Stimulated activated CD4-positive, alpha-beta T cell treated with anti-CD3 and anti-CD28 coated beads, TNF-alpha, amount 100 ng/mL, for 24 hours (primary cell): Measurements from ENCODE around the gene OGFOD2.
A peak's percentile ranks its signal among the peaks of the same experiment; 100 is the strongest.

ENCODE experiments used
- DNase-seq, 3 experiments: peaks; one replicate each; pipeline ENCODE4 v3.0.0-alpha.2; 2020; ENCODE audit warnings: low read depth in 3 of 3

Gene OGFOD2

DNA sequence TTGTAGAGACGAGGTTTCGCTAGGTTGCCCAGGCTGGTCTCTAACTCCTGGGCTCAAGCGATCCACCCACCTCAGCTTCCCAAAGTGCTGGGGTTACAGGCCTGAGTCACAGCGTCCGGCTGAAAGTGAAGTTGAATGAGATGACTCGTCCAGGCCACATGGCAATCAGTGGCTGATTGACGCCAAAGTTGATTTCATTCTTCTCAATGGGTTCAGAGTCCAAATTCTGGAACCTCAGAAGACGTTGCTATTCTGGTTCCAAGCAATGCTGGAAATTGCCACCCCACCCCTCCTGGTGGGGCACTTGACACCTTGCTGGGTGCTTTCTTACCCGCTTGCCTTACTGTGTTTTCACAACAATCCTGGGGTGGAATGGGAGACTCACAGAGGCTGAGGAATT, 23.6 kb upstream of the OGFOD2 start:
- DNase-seq, result no peak

- DNase-seq, result peak; percentile 49 to 68 (median 65)
Measured at GRCh38 chr12:122951979-122952892, 22.8 kb upstream of the OGFOD2 start.

- DNase-seq, result no peak
Measured at GRCh38 chr12:122955156-122955555, 19.9 kb upstream of the OGFOD2 start.

DNA sequence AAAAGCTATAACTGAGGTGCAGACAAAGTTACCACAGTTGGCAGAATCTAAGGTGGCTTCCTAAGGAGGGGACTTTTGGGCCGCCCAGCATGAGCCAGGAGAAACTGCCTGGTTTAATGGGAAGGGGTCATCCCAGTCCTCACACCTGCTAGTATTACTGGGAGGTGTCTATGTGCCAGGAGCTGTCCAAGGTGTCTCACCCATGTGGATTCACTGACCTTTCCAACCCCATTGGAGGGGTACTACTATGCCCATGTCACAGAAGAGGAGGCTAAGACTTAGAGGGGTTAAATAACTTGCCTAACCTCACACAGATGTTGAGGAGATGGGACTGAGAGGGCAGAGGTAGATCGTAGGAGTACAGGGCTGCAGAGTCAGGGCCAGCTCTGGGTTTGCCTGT, 19.0 kb upstream of the OGFOD2 start:
- DNase-seq, result no peak

DNA sequence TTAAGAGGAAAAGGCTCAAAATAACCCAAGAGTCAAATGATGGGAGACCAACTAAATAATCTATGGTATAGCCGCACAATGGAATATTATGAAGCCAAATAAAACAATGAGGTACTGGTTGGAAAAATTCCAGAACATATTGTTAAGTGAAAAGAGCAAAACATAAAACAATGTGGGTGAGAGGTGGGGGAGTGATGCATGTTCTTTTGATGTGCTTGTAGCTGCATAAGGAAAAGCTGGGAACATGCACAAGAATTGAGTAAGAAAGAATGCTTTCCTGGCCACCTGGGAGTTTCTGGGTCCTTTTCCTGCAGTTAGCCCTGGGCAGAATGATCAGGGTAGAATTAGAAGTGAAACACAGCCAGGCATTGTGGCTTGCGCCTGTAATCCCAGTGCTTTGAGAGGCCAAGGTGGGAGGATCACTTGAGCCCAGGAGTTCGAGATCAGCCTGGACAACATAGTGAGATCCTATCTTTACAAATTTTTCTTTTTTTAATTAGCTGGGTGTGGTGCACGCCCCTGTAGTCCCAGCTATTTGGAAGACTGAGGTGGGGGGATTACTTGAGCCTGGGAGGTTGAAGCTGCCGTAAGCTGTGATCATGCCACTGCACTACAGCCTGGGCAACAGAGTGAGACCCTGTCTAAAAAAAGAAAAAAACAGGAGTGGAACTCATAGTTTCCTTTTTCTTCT, 16.7 kb upstream of the OGFOD2 start:
- no peak for DNase-seq

DNA sequence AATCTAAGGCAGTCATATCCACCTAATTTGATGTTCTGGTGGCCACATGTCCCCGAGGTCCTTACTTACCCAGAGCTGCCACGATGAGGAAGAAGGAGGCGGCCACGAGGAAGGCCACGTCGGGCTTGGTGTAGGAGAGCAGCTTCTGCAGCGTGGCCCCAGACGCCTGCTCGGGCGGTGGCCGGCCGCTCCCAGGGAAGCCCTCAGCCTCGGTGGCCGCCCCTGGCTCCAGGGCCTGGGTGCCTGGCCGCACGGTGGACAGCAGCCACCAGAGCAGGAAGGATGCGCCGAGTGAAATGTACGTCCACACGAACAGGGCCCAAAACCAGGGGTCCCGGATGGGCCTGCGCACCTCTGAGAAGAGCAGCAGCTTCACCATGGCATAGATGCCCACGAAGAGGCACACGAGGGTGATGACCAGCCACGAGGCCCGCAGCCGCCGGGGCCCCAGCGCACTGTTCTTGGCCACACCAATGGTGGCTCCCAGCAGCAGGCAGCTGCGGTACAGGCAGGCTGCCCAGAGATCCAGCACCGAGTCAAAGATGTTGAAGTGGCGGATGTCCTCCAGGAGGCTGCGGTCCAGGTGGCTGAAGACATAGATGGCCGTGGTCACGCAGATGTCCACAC, 15.4 kb upstream of the OGFOD2 start:
- DNase-seq, result no peak

DNA sequence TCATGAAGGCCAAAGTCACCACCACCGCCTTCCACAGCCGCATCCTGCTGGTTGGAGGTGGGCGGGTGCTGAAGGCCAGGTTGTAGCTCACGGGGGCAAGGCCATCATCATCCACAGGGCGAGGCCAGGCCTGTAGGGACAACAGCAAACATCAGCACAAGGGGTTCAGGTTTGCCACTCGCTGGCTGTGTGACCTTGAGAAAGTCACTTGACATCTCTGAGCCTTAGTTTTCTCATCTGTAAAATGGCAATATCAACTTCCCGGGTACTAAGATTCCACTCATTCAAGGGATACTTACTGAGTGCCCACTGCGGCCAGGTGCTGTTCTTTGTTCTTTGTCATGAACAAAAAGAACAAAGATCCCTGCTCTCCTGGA, 14.9 kb upstream of the OGFOD2 start:
- DNase-seq, result no peak

DNA sequence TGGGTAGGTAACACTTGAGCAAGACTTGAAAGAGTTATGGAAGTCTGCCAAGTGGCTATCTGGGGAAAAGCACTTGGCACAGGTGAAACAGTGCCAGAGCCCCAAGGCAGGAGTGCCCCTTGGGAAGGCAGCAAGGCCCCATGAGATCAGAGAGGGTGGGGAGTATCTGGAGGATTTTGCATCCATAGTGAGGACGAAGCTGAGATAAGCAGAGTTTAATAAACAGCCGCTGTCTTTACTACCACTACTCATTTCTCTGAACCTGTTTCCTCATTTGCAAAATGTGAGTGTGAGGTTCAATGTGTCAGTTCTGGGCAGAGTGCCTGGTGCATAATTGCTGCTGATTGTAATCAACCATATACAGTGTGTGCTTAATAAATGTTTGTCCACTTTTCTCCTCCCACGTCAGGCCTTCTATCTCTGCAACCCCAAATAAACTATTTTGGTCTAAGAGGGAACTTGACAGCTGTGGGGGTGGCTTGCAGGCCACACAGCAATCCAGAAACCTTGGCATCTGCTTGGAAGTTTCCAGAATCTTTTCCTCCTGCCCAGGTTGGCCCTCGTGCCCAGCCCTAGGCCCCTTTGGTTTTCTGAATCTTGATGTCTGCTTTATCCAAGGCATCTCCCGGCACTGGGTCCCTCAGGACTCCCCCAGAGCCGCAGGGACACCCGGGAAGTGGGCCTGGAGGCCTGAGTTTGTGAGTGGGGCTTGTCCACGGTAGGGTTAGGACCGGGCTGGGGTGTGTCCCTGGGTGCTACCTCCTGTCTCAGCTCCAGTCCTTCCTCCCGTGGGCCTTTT, 13.3 kb upstream of the OGFOD2 start:
- no peak for DNase-seq

DNA sequence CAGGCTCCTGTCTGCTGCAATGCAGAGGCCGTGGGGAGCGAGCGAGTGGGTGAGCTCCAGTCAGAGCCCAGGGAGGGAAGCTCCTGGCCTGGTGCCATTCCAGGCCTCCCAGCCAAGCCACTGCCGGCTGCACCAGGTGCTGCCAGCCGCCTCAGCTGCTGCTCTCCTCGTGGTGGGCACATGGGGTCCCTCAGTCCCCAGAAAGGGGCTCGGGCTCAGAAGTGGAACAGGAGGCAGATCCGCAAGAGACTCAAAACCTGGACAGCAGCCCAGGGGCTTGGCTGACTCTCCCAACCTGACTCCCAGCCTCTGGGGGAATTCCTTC, 11.1 kb upstream of the OGFOD2 start:
- DNase-seq, result no peak

GRCh38 chr12:122964439-122965257, 10.4 kb upstream of the OGFOD2 start:
- no peak for DNase-seq

DNA sequence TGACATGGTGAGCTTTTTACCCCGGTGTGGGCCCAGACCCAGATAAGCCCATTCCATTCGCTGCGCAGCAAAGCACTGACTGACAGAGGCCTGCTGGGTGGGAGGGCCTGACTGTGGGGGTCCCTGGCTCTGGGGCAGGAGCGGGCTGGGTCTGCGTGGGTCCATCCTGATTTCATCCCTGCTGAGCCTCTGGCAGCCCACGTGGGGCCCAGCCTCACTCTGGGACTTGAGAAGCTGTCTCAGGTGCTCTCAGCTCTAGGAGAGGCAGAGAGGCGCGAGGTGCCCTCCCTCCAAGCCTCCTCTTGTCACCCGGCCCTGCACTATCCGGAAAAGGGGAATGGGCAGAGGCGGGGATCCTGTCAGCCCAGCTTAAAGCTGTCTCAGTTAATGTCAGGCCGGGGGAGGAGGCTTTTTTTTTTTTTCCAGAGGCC, 9.7 kb upstream of the OGFOD2 start:
- no peak for DNase-seq

GRCh38 chr12:122965851-122966742, 8.9 kb upstream of the OGFOD2 start, which contains the start of gene ABCB9:
Gene ABCB9, minus strand, starts transcription at chr12:122966463. Its CDS starts 6,228 bp downstream, at chr12:122960235.
- DNase-seq, result peak; percentile 89 to 97 (median 91)

GRCh38 chr12:122966743-122967550, 8.1 kb upstream of the OGFOD2 start:
- no peak for DNase-seq

GRCh38 chr12:122968104-122968503, 6.9 kb upstream of the OGFOD2 start:
- DNase-seq, result no peak

DNA sequence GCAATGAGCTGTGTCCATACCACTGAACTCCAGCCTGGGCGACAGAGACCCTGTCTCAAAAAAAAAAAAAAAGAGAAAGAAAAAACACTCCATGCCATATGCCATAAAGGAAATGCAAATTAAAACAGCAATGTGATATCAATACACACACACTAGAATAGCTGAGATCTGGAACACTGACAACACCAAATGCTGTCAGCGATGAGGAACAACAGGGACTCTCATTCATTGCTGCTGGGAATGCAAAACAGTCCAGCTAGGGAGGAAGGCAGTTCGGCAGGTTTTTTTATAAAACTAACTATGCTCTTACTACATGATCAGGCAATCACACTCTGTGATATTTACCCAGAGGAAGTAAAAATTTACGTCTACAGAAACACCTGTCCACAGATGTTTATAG, 5.4 kb upstream of the OGFOD2 start:
- no peak for DNase-seq

GRCh38 chr12:122974274-122974891, 661 bp upstream of the OGFOD2 start:
- DNase-seq, result peak; percentile 95 to 100 (median 99)

- no peak for DNase-seq
Measured at GRCh38 chr12:122975790-122976647, 975 bp downstream of the OGFOD2 start.

DNA sequence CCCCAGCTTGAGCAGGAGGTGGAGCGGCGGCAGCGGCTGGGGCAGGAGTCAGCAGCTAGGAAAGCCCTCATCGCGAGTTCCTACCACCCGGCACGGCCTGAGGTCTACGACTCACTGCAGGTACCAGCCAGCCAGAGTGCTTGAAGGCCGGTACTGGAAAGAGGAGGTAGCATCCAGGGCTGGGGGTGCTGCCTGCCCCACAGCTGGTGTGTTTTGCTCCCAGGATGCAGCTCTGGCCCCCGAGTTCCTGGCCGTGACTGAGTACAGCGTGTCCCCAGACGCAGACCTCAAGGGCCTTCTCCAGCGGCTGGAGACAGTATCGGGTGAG, 1.6 kb downstream of the OGFOD2 start:
- DNase-seq, result no peak
